Breast epithelium (tissue), 3 donors: ENCODE measurements around the gene CFAP20.

Source experiments
- POLR2A ChIP-seq: fragments of 450-650 bp; IDR thresholded peaks from one replicate; pipeline ENCODE4 v1.6.1; 2016; ENCODE audit warnings: antibody characterized with exemption, mild to moderate bottlenecking, moderate library complexity
- POLR2AphosphoS5 ChIP-seq, 3 donors: sonication (generic); formaldehyde crosslinking; IDR thresholded peaks; one replicate each; pipeline ENCODE4 v1.6.1; 2017; ENCODE audit warnings: antibody characterized with exemption in 3 of 3
- TF ChIP-seq, protein P1 (sequence below), 3 donors: fragments of 450-650 bp; IDR thresholded peaks; one replicate each; pipeline ENCODE4 v1.5.1; 2016 to 2017; ENCODE audit warnings: antibody characterized with exemption in 3 of 3, mild to moderate bottlenecking in 3 of 3, moderate library complexity in 3 of 3

DNA sequence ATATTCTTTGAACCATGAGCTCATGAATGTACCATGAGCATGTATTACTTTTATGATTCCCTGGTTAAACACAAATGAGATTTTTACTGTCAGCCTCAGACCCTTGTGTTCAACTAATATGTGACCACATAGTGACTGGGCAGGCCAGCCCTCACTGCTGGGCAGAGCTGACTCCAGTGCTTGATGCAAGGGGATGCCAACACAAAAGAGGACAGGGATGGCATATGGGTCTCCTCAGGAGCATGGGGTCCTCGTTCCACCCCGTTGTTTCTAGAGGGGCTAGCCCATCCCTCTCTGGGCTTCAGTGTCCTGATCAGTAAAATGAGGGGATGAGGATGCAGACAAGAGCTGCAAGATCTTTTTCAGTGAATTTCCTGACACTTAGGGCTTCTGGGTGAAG is 19.3 kb downstream of the CFAP20 start:
- TF ChIP-seq, protein P1, sequence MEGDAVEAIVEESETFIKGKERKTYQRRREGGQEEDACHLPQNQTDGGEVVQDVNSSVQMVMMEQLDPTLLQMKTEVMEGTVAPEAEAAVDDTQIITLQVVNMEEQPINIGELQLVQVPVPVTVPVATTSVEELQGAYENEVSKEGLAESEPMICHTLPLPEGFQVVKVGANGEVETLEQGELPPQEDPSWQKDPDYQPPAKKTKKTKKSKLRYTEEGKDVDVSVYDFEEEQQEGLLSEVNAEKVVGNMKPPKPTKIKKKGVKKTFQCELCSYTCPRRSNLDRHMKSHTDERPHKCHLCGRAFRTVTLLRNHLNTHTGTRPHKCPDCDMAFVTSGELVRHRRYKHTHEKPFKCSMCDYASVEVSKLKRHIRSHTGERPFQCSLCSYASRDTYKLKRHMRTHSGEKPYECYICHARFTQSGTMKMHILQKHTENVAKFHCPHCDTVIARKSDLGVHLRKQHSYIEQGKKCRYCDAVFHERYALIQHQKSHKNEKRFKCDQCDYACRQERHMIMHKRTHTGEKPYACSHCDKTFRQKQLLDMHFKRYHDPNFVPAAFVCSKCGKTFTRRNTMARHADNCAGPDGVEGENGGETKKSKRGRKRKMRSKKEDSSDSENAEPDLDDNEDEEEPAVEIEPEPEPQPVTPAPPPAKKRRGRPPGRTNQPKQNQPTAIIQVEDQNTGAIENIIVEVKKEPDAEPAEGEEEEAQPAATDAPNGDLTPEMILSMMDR (IDR thresholded peaks at IDR 0.05) = no peak
- TF ChIP-seq POLR2A (no peak), POLR2AphosphoS5 (IDR thresholded peaks at IDR 0.05) (no peak)
